Stimulated activated CD4-positive, alpha-beta T cell treated with anti-CD3 and anti-CD28 coated beads, TNF-alpha, amount 100 ng/mL, for 24 hours (primary cell): ENCODE results near the gene RASSF7.
"Not testable (repeated sequence)": the region's sequence is repeated elsewhere in the genome, so short reads cannot be mapped to it uniquely, and the experiment has no call there.

Experiments
- DNase-seq, 3 experiments: peaks; one replicate each; pipeline ENCODE4 v3.0.0-alpha.2; 2020; ENCODE audit warnings: low read depth in 3 of 3

RASSF7 gene

GRCh38 chr11:560305-561147 lies at the start of gene RASSF7, which contains the start of gene LMNTD2:
Gene RASSF7 (plus strand): TSS chr11:560970. CDS start chr11:561769, 799 bp downstream.
Gene LMNTD2 (minus strand): TSS chr11:560738. CDS start chr11:560716, 22 bp downstream.
- DNase-seq = peak; percentile 90 to 96 (median 91)

DNA sequence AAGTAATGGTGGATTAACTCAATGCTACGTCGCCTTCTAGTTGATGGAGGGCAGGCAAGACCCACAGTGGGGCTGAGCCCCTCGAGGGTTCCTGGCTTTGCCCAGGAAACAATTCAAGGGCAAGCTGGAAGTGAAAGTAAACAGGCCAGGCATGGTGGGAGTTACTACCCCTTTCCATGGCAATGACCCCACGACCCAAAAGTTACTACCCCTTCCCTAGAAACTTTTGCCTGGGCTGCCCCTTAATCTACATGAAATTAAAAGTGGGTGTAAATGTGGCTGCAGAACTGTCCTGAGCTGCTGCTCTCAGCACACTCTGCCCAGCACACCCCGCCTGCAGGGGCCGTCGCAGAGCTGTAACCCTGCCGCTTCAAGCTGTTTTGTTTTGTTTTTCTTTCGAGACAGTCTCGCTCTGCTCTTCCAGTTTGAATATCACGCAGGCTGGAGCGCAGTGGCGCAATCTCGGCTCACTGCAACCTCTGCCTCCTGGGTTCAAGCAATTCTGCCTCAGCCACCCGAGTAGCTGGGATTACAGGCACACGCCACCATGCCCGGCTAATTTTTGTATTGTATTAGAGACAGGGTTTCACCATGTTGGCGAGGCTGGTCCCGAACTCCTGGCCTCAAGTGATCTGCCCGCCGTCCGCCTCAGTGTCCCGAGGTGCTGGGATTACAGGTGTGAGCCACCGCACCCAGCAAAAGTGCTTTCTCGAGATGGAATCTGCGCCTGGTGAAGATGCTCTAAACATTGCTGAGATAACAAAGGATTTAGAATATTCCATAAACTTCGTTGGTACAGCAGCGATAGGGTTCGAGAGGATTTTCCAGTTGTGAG lies 47.8 kb upstream of the RASSF7 start:
- no peak for DNase-seq

DNA sequence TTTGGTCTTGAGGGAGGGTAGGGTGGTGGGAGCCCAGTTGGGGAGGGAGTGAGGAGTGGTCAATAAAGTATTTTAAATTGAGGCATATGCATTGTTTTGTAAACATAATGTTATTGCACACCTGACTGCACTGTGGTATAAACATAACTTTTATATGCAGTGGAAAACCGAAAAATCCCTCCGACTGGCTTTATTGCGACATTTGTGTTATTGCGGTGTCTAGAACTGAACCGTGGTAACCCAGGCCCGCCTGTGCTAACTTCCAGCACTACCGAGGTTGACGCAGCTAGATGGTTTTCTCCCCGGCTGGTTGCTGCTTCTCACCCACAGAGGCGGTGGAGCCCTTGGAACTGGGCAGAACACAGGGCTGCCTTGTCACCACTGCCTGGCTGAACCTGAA lies 46.2 kb upstream of the RASSF7 start:
- no peak for DNase-seq

DNA sequence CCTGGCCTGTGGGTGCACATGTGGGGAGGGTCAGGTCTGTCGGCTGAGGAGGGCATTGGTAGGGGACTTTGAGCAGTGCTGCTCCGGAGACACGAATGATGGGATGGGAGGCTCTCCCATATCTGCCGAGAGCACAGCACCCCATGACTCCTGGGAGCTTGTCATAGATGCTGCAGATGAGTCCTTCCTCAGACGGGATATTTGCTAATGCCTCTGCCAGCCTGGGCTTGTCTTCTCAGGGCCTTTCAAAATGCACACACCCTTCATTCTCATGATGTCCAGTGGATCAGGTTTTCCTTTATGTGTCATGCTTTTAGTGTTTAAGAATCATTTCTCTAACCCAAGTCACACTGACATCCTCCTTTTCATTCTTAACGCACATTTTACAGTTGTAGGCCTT lies 45.6 kb upstream of the RASSF7 start:
- no peak for DNase-seq

DNA sequence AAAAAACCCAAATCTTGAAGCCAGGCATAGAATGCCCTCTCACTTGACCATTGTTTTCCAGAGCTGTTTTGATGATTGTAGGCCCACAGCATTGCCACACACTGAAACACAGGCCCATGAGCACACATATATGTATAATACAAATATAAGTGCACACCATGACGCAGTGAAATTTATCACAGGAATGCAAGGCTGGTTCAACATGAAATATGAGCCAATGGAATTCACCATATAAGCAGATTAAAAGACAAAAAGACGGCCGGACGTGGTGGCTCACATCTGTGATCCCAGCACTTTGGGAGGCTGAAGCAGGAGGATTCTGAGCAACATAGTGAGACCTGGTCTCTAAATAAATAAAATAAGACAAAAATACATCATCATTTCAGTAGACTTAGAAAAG lies 44.4 kb upstream of the RASSF7 start:
- no peak for DNase-seq

DNA sequence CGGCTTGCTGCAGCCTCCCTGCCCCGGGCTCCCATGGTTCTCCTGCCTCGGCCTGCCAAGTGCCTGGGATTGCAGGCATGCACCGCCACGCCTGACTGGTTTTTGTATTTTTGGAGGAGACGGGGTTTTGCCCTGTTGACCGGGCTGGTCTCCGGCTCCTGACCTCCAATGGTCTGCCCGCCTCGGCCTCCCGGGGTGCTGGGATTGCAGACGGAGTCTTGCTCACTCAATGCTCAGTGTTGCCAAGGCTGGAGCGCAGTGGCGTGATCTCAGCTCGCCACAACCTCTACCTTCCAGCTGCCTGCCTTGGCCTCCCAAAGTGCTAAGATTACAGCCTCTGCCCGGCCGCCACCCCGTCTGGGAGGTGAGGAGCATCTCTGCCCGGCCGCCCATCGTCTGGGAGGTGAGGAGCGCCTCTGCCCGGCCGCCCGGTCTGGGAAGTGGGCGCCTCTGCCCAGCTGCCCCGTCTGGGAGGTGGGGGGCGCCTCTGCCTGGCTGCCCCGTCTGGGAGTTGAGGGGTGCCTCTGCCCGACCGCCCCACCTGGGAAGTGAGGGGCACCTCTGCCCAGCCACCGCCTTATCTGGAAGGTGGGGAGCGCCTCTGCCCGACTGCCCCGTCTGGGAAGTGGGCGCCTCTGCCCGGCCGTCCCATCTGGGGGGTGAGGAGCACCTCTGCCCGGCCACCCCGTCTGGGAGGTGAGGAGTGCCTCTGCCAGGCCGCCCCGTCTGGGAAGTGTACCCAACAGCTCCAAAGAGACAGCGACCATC lies 43.7 kb upstream of the RASSF7 start:
- not testable (repeated sequence) for DNase-seq

GRCh38 chr11:518463-519202 lies 42.1 kb upstream of the RASSF7 start:
- DNase-seq = peak; percentile 75 to 79 (median 75)

DNA sequence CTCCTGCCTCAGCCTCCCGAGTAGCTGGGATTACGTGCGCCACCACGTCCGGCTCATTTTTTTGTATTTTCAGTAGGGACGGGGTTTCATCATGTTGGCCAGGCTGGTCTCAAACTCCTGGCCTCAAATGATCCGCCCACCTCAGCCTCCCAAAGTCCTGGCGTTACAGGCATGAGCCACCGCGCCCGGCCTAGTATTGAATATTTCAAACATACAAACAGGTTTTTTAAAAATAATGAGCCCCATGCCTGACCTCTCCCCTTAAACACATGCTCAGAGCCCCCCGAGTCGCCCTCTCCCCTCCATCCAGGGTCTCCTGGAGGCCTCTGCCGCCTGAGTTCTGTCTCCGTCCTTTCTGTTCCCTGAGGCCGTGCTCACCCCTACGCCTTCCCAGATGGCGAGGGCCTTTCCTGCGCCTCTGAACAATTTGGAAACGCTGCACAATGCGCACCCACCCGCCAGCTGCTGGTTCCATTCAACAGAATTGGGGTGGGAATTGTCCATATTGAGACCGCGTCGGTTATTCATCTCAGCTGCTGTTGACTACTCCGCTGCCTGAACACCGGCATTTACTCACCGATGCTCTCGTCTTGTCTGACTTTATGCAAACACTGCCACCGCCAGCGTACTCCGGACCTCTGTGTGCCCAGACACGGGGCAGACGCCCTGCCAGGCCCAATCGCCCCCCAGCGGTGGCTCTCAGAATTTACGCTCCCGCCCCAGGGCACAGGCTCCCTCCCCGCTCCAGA lies 40.2 kb upstream of the RASSF7 start:
- no peak for DNase-seq

- DNase-seq = no peak
Observed at GRCh38 chr11:521177-521688, 39.5 kb upstream of the RASSF7 start.

- DNase-seq = no peak
Observed at GRCh38 chr11:526192-526591, 34.6 kb upstream of the RASSF7 start.

GRCh38 chr11:528166-528814 lies 32.5 kb upstream of the RASSF7 start:
- DNase-seq = no peak

- no peak for DNase-seq
Observed at GRCh38 chr11:528815-529727, 31.7 kb upstream of the RASSF7 start.

GRCh38 chr11:529728-530411 lies 30.9 kb upstream of the RASSF7 start:
- no peak for DNase-seq

GRCh38 chr11:530960-531831 lies 29.6 kb upstream of the RASSF7 start:
- no peak for DNase-seq

DNA sequence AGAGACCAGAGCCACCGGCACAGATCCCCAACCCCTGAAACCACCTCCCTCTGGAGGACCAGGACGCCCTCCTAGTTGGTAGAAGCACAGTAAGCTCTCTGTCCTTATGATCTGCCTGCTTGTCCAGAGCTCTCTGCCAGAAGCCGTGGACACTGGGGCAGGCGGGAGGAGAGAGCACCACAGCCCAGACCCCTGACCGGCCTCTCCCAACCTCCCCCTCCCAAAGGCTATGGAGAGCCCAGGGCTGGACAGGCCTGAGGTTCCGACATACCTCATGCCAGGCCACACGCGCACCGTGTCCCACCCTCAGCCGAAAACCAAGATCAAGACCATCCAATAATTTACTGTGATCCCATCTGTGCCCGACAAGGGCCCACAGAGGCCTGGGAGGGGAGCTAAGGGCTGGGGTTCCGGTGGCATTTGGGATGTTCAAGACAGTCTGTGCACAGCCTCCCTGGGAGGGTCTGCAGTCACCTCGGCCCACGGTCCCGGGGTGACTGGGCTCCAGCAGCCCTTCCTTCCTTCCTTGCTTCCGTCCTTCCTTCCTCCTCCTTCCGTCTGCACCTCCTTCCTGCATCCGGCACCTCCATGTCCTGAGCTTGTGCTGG lies 28.7 kb upstream of the RASSF7 start:
- no peak for DNase-seq

DNA sequence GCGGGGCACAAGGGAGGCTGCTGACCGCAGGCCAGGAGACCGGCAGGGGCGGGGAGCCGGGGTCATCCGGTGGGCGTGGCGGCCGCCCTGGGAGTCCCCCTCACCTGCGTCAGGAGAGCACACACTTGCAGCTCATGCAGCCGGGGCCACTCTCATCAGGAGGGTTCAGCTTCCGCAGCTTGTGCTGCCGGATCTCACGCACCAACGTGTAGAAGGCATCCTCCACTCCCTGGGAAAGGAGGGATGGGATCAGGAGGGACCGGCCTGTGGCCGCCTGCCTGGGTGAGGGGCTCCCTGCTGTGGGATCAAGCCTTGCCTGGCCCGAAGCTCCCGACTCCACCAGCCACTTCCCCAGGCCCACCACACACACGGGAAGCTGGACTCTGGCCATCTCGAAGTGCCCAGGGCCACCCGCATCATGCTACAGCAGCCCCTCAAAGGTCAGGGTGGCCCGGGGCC lies 28.2 kb upstream of the RASSF7 start:
- no peak for DNase-seq
